Activated CD4-positive, alpha-beta T cell treated with anti-CD3 and anti-CD28 coated beads, Interleukin-2, amount 50 U/mL, for 4 hours (primary cell): ENCODE results near the gene CDH4.
"Not testable (repeated sequence)": the region's sequence is repeated elsewhere in the genome, so short reads cannot be mapped to it uniquely, and the experiment has no call there.

ENCODE experiments used
- DNase-seq, 2 experiments: peaks; one replicate each; pipeline ENCODE4 v3.0.0-alpha.2; 2020

The CDH4 gene

GRCh38 chr20:61964675-61965605 is 712.9 kb downstream of the CDH4 start:
- no peak for DNase-seq

GRCh38 chr20:61965606-61966491 is 713.8 kb downstream of the CDH4 start:
- no peak for DNase-seq

GRCh38 chr20:61966492-61967244 is 714.6 kb downstream of the CDH4 start:
- no peak for DNase-seq

GRCh38 chr20:61967300-61967699 is 715.2 kb downstream of the CDH4 start:
- DNase-seq = no peak

GRCh38 chr20:61968036-61968810 is 716.2 kb downstream of the CDH4 start:
- no peak for DNase-seq

GRCh38 chr20:61968932-61969331 is 716.9 kb downstream of the CDH4 start:
- no peak for DNase-seq

GRCh38 chr20:61969806-61970205 is 717.7 kb downstream of the CDH4 start:
- no peak for DNase-seq

GRCh38 chr20:61970357-61970756 is 718.3 kb downstream of the CDH4 start:
- DNase-seq = no peak

GRCh38 chr20:61971595-61971994 is 719.5 kb downstream of the CDH4 start:
- DNase-seq = not testable (repeated sequence)

- DNase-seq = no peak
Observed at GRCh38 chr20:61972636-61973508, 720.8 kb downstream of the CDH4 start.

- DNase-seq = no peak
Observed at GRCh38 chr20:61973515-61974356, 721.7 kb downstream of the CDH4 start.

- no peak for DNase-seq
Observed at GRCh38 chr20:61974357-61974665, 722.2 kb downstream of the CDH4 start.

- DNase-seq = no peak
Observed at GRCh38 chr20:61975407-61976129, 723.5 kb downstream of the CDH4 start.

GRCh38 chr20:61976263-61976643 is 724.2 kb downstream of the CDH4 start:
- DNase-seq = no peak

- no peak for DNase-seq
Observed at GRCh38 chr20:61976644-61977418, 724.8 kb downstream of the CDH4 start.

GRCh38 chr20:61977419-61977786 is 725.3 kb downstream of the CDH4 start:
- DNase-seq = no peak

GRCh38 chr20:61978491-61978890 is 726.4 kb downstream of the CDH4 start:
- no peak for DNase-seq

- no peak for DNase-seq
Observed at GRCh38 chr20:61979090-61979489, 727.0 kb downstream of the CDH4 start.
